ENCODE results near the gene TCF7.

Gene TCF7

GRCh38 chr5:134131578-134132350 lies 17.3 kb downstream of the TCF7 start:
- no peak for DNase-seq

DNA sequence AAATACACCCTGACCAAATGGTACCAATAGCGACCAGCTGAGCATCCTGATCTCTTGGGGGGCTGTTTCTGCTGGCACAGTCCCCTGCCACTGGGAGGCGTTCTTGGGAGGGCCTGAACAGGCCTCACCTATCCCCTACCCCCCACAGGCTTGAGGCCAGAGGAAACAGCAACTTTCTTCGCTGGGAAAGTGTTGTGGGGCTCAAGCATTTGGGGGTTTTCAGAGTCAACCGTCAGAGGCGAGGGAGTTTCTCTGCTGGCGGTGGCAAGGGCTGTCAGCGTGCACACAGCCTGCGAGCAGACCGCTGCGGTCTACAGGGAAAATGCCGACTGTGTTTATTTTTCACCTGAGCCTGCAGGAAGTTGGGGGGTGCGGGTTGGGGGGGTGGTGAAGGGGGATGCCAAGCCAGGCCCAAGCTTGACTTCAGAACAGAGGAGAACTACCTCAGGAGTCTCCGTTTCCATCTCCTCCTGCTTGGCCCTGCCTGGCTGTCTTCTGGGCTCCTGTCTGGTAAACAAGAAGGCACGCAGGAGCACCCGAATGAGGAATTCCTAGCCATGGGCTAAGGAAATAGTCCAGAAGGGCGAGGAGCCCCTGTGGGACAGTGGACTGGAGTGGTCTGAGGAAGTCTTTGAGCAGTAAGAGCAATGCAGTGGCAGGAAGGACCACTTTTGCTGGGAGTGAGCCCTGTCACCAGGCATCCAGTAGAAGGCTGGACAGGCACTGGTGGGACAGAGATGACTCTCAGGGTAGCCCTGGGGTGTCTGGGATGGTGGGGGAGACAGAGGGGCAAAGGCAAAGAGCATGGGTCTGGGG lies 18.1 kb downstream of the TCF7 start:
- no peak for DNase-seq

- DNase-seq: no peak
These were observed 18.9 kb downstream of the TCF7 start for GRCh38 chr5:134133188-134133994.

DNA sequence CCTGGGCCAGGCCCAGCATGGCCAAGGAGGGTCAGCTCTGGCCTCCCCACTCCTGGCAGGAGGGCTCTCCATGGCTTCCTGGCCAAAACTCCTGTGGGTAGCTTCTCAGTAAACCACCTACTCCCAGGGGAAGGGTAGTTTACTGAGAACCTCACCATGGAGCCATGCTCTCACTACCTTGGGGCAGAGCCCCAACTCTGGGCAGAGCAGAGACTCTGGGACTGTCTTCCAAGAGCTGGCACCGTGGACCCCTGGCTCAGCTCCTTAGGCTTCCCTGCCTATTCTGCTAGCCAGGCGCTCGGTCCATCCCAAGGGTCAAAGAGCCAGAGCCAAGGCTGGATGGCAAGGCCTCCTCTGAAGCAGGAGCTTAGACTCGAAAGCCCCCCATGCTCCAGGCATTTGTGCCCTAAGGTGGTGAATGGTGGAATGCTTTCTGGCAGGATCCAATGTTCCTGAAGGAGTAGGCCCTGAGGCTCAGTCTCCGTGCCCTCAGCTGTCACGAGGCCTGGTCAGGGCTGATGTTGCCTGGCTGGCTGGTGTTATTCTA lies 19.6 kb downstream of the TCF7 start:
- DNase-seq: no peak

DNA sequence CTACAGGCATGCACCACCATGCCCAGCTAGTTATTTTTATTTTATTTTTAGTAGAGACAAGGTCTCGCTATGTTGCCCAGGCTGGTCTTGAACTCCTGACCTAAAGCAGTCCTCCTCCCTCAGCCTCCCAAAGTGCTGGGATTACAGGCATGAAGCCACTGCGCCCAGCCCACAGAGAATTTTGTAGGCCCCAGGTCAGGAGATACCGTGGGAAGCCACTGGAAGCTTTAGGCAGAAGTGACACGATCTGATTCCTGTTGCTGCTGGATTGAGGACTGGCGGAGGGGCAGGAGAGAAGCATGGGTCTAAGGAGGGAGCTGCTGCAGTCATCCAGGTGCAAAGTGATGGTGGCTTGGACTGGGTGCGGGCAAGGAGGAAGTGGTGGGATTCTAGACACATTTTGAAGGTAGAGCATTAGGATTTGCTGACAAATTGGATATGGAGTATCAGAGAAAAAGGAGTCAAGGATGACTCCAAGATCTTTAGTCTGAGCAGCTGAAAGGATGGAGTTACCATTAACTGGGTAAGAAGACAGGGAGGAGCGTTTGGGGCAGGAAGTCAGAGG lies 20.7 kb downstream of the TCF7 start:
- DNase-seq: no peak

GRCh38 chr5:134136221-134136631 lies 21.7 kb downstream of the TCF7 start:
- DNase-seq: no peak

DNA sequence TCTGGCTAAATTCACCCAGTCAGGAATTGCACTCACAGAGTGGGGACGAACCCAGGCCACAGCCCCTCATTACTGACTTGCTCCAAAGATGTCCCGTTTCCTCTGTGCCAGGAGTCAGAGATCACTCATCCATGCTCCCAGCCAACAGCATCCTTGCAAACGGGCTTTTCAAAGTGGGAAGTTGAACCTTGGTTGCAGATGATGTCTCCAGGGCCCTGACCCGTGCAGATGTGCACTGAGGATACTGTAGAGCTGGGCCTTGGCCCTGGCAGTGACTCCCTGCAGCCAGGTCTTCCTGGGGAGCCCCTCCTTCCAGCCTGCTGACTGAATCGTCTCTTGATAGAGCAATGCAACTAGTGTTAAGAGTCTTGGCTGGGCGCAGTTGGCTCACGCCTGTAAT lies 22.3 kb downstream of the TCF7 start:
- no peak for DNase-seq

GRCh38 chr5:134138416-134139376 lies 24.2 kb downstream of the TCF7 start:
- DNase-seq: no peak

GRCh38 chr5:134139377-134139851 lies 24.9 kb downstream of the TCF7 start:
- DNase-seq: no peak

DNA sequence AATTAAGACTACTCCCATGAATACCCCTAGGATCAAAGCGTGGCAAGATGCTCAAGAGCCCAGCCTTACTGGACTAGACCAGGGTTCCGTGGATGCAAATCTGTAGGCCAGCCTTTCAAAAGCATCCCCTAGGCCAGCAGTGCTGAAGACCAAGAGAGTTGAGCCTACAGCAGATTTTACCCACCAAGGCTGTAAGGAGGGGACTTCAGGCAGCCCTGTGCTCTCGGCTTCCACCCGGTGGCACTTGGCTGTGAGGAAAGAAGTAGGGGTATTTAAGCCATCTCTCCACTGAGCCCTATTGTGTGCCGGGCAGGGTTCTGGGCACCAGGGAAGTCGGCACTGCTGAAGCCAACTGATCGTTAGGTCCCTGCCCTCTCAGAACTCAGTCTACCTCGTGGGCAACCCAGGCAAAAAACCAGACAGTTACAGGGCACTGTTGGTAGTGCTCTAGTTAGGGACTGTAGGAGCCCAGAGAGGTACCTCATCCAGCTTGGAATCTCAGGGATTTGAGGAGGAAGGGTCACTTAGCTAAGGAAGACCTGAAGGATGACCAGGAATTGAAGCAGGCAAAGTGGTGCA lies 25.5 kb downstream of the TCF7 start:
- no peak for DNase-seq

- peak; percentile 10 for DNase-seq
These were observed 26.2 kb downstream of the TCF7 start for GRCh38 chr5:134140530-134141201.

DNA sequence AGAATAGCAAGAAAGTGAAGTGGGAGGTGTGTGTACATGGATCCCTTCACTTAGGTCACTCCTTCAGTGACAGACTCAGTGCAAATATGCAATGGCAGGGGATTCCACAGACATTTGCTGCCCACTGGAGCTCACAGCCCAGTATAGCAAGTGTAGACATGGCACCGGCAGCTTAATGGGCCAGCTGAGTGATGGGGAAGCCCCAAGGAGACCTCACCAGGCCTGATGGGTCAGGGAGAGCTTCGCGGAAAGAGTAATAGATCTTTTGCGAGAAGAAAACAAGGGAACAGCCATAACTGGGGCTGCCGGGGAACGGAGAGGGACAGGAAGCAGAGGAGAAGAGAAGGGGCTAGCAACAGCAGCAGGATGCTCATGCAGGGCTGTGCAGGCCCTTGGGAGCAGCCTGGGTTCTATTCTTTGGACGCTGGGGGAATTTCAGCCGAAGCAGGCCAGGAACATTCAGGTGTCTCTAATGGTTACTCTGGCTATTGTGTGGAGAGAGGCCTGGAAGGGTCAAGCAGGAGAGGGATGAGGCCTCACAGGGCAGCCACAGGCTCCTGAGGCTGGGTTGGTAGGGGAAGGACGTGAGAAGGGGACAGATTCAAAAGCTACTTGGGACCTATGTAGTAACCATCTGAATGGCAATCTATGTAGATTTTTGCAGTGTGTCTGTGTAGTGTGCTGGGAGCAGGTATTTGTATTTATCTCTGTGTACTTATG lies 27.0 kb downstream of the TCF7 start:
- no peak for DNase-seq

GRCh38 chr5:134142052-134142451 lies 27.6 kb downstream of the TCF7 start:
- no peak for DNase-seq

DNA sequence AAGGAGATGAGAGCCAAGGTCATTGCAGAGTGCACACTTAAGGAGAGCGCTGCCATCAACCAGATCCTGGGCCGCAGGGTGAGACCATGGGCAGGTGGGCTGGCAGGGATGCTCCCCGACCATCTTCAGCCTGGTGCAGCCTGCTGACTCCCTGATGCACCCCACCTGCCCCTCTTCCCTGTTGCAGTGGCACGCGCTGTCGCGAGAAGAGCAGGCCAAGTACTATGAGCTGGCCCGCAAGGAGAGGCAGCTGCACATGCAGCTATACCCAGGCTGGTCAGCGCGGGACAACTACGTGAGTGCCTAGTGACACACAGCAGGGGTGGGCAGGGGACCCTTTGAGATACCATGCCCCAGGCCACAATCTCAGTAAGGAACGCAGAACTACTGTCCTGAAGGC lies 28.3 kb downstream of the TCF7 start:
- no peak for DNase-seq

DNA sequence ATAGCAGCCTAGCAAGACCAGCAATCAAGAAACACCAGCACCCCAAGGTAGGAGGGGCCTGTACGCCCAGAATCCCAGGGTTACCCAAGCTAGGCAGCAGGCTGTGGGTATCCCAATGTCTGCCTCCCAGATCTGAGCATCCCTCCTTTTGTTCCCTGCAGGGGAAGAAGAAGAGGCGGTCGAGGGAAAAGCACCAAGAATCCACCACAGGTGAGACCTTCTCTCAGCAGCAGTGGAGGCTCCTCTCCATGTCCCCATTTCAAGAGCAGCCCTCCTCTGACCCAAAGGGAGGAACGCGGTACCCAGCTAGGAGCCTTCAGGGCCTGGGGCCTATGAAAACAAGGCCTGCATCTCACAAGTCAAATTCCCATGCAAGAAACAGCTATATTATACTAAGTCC lies 28.9 kb downstream of the TCF7 start:
- DNase-seq: no peak

GRCh38 chr5:134143944-134144941 lies 29.8 kb downstream of the TCF7 start:
- DNase-seq: no peak

GRCh38 chr5:134145041-134145757 lies 30.7 kb downstream of the TCF7 start:
- no peak for DNase-seq

All from NCI-H526 treated with DMSO at 0.1 percent for 48 hours (cell line).